H1 (cell line): ENCODE data around the gene LEFTY2.

Experiments
- CTCF ChIP-seq, 3 experiments: IDR thresholded peaks; 1 replicate in 2 of 3; 2 replicates in 1 of 3; pipeline versions ENCODE4 v1.5.1 to v1.6.1; 2011; ENCODE audit warnings: low read length in 3 of 3, mild to moderate bottlenecking in 3 of 3, inconsistent platforms in 2 of 3, low read depth in 1 of 3, moderate library complexity in 1 of 3; ENCODE audit not compliant: insufficient read depth in 1 of 3; ENCODE audit errors: control extremely low read depth in 1 of 3
- EP300 ChIP-seq, 2 experiments: IDR thresholded peaks; 1 replicate in 1 of 2; 2 replicates in 1 of 2; pipeline ENCODE4 v1.6.1; 2011 to 2012; ENCODE audit warnings: low read depth in 2 of 2, low read length in 2 of 2, mild to moderate bottlenecking in 2 of 2, borderline replicate concordance in 1 of 2, inconsistent platforms in 1 of 2, moderate library complexity in 1 of 2
- SRF ChIP-seq: IDR thresholded peaks from 2 replicates; pipeline ENCODE4 v1.6.1; 2011; ENCODE audit warnings: mild to moderate bottlenecking, low read depth, low read length, moderate library complexity
- TF ChIP-seq, protein P1 (sequence below): IDR thresholded peaks from 2 replicates; pipeline ENCODE4 v1.6.1; 2012; ENCODE audit warnings: low read length, inconsistent platforms

DNA sequence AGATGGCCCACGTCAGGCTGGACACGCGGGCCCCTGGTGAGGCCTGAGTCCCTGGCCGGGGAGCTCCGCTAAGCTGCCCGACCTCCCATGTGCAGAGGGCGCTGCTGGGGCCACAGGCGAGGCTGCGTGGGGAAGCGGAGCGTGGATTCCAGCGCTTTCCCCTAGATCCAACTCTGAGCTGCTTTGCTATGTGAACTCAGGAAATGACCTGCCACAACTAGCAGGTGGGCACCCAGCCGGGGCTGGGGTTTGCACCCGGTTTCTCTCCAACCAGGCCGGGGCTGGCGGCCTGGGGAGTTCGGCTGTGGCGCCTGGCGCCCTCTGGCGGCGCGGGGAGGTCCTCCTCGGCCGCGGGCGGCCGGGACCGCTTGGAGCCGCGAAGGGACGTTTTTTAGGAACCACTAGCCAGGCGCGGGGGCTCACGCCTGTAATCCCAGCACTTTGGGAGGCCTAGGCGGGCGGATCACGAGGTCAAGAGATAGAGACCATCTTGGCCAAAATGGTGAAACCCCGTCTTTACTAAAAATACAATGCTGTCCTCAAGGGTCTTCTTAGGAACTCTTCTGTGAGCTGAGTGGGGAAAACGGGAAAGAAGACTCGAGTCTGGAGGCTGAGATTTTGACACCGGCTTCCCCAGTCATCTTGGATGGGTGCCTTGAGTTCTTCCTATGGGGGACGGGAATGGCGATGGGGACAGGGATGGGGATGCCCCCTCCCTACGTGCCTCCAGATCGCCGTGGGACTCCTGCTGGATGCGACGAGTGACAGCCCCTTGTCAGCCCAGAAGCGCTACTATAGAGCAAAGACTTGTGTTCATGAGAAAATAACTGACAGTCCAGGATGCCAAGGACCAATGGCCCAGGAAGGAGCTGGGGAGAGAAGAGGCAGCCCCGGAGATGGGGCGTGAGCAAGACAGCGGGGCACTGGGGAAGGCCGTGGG, 29.6 kb downstream of the LEFTY2 start:
- TF ChIP-seq EP300 (IDR thresholded peaks at IDR 0.05; ENCODE audit: borderline replicate concordance in 1 of 2, low read depth in 2 of 2, low read length in 2 of 2) (no peak), CTCF (IDR thresholded peaks at IDR 0.05; ENCODE audit: control extremely low read depth in 1 of 3, insufficient read depth in 1 of 3, low read depth in 1 of 3, low read length in 3 of 3) (peak; percentile 75 to 97 (median 77)), SRF (no peak)
- TF ChIP-seq, protein P1, sequence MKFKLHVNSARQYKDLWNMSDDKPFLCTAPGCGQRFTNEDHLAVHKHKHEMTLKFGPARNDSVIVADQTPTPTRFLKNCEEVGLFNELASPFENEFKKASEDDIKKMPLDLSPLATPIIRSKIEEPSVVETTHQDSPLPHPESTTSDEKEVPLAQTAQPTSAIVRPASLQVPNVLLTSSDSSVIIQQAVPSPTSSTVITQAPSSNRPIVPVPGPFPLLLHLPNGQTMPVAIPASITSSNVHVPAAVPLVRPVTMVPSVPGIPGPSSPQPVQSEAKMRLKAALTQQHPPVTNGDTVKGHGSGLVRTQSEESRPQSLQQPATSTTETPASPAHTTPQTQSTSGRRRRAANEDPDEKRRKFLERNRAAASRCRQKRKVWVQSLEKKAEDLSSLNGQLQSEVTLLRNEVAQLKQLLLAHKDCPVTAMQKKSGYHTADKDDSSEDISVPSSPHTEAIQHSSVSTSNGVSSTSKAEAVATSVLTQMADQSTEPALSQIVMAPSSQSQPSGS: no peak
